ENCODE results near the gene BTBD2. TPM values are rescaled to one million over a fixed set of nuclear protein-coding genes. Genes with fewer than 3 reads are reported as not detected.

The BTBD2 gene
- total RNA-seq, 1 donor from 2014 or later: 65.9 TPM

DNA sequence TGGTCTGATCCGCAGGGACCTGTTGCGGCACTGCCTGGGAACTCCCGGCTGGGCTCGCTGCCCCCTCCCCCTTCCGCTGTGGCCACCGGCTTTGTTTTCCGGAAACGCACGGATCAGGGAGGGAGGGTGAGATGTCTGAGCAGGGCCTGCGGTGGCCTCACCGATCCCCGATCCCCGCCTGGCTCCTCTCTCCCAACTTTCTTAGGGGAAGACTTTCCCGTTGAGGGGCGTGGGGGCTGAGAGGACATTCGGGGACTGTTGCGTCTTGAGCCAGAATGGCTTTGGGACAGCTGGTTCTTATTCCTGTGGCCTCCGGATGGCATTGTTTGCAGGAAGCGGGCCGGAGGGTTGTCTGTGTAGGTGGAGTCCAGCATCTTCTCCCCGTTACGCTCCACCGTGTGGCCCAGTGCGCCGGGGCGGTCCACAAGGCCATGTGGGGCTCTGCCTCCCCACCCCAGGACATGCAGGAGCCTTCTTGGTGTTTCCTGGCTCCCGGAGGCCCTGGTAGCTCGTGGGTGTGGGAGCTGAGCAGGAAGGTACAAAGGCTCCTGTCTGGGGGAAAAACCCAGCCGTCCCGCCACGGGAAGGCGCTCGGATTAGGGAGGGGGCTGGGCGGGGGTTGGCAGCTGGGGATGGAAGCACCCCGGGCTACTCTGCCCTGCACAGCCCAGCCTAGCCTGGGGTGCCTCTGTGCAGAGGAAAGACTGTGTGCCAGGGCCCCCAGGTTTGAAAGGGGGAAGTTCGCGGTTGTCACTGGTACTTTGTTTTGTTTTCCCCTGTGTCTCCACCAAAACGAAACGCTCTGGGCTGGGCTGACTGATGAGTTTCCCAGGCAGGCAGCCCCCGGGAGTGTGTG lies 73.2 kb downstream of the BTBD2 start:
- no peaks in the 10 kb centered on the region for H3K36me3 Mint-ChIP-seq (ENCODE audit: low read depth)
- no peak for DNase-seq (ENCODE audit: low spot score)
- peak overlapping the region; percentile 85 for H3K27ac Mint-ChIP-seq (ENCODE audit: unreplicated experiment)
- H3K27me3 Mint-ChIP-seq (ENCODE audit: low read depth): no peaks in the 10 kb centered on the region
- no peaks in the 10 kb centered on the region for H3K9me3 Mint-ChIP-seq (ENCODE audit: low read depth)
- TF ChIP-seq, protein P1, sequence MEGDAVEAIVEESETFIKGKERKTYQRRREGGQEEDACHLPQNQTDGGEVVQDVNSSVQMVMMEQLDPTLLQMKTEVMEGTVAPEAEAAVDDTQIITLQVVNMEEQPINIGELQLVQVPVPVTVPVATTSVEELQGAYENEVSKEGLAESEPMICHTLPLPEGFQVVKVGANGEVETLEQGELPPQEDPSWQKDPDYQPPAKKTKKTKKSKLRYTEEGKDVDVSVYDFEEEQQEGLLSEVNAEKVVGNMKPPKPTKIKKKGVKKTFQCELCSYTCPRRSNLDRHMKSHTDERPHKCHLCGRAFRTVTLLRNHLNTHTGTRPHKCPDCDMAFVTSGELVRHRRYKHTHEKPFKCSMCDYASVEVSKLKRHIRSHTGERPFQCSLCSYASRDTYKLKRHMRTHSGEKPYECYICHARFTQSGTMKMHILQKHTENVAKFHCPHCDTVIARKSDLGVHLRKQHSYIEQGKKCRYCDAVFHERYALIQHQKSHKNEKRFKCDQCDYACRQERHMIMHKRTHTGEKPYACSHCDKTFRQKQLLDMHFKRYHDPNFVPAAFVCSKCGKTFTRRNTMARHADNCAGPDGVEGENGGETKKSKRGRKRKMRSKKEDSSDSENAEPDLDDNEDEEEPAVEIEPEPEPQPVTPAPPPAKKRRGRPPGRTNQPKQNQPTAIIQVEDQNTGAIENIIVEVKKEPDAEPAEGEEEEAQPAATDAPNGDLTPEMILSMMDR (IDR thresholded peaks at IDR 0.05): peak; percentile 5
- H3K4me1 Mint-ChIP-seq (ENCODE audit: low read depth): peaks cover 31% of the 10 kb centered on the region
- H3K4me3 Mint-ChIP-seq (ENCODE audit: unreplicated experiment): peak overlapping the region; percentile 86

- Mint-ChIP-seq H3K27me3 (ENCODE audit: low read depth) (no peaks in the 10 kb centered on the region), H3K4me1 (ENCODE audit: low read depth) (peaks cover 31% of the 10 kb centered on the region), H3K27ac (ENCODE audit: unreplicated experiment) (peak within 1 kb of the TSS; percentile 98), H3K36me3 (ENCODE audit: low read depth) (no peaks in the 10 kb centered on the region), H3K9me3 (ENCODE audit: low read depth) (no peaks in the 10 kb centered on the region), H3K4me3 (ENCODE audit: unreplicated experiment) (peak within 1 kb of the TSS; percentile 86)
- DNase-seq (ENCODE audit: low spot score): no peak
- TF ChIP-seq, protein P1 (IDR thresholded peaks at IDR 0.05): no peak
These were observed 74.1 kb downstream of the BTBD2 start, which contains the start of gene CSNK1G2 for GRCh38 chr19:1941146-1942077. TSS of gene CSNK1G2 (plus strand) at chr19:1941172. CDS start at chr19:1969773, 28,601 bp downstream.

- TF ChIP-seq, protein P1 (IDR thresholded peaks at IDR 0.05): no peak
- Mint-ChIP-seq H3K27ac (ENCODE audit: unreplicated experiment) (no peak overlapping the region), H3K4me3 (ENCODE audit: unreplicated experiment) (no peak overlapping the region), H3K27me3 (ENCODE audit: low read depth) (no peaks in the 10 kb centered on the region), H3K4me1 (ENCODE audit: low read depth) (peaks cover 14% of the 10 kb centered on the region), H3K9me3 (ENCODE audit: low read depth) (peaks cover 2% of the 10 kb centered on the region), H3K36me3 (ENCODE audit: low read depth) (peaks cover 2% of the 10 kb centered on the region)
- DNase-seq (ENCODE audit: low spot score): no peak
These were observed 77.4 kb downstream of the BTBD2 start for GRCh38 chr19:1938071-1938470.

GRCh38 chr19:1936916-1937610 lies 78.5 kb downstream of the BTBD2 start:
- Mint-ChIP-seq H3K9me3 (ENCODE audit: low read depth) (peaks cover 2% of the 10 kb centered on the region), H3K27ac (ENCODE audit: unreplicated experiment) (no peak overlapping the region), H3K4me1 (ENCODE audit: low read depth) (peaks cover 9% of the 10 kb centered on the region), H3K27me3 (ENCODE audit: low read depth) (no peaks in the 10 kb centered on the region), H3K4me3 (ENCODE audit: unreplicated experiment) (no peak overlapping the region), H3K36me3 (ENCODE audit: low read depth) (peaks cover 2% of the 10 kb centered on the region)
- TF ChIP-seq, protein P1 (IDR thresholded peaks at IDR 0.05): no peak
- DNase-seq (ENCODE audit: low spot score): no peak
